SHP77 (cell line): ENCODE measurements around the gene ANKFN1.
"Not testable (repeated sequence)": the region's sequence is repeated elsewhere in the genome, so short reads cannot be mapped to it uniquely, and the experiment has no call there.

Experiments
- DNase-seq, 2 experiments: peaks; one replicate each; lab custom pipeline; 2025; lab: John Stamatoyannopoulos, UW

Gene ANKFN1

DNA sequence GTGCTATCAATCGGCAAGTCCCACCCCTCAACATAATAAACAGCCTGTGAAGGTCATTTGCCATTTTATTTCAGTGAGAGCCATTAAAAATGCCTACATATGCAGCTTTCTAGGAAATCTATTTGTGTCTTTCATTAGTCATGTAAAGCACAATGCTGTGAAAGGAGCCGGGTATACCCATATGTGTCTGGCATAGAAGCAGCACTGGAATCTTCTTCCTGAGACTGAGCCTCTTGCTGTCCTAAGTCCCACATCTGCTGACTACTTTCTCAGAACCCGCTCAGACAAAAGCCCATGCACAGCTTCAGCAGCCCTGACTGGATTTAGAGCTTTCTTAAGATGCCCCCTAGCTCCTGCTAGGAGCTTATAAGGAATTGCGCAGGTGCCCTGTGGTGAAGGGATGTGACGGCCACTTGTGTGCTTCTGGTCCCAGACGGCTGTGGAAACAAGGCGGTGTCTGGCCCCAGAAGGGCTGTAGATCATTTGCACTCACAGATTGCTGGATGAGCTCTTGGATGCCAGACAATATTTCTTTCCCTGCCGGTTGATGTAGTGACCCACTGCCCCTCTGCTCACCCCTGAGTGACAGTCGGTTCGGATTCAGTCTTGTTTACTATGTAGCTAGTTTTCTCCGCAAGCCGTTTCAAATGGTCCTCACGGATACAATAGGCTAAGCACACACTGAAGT is 172.2 kb downstream of the ANKFN1 start:
- DNase-seq = no peak

DNA sequence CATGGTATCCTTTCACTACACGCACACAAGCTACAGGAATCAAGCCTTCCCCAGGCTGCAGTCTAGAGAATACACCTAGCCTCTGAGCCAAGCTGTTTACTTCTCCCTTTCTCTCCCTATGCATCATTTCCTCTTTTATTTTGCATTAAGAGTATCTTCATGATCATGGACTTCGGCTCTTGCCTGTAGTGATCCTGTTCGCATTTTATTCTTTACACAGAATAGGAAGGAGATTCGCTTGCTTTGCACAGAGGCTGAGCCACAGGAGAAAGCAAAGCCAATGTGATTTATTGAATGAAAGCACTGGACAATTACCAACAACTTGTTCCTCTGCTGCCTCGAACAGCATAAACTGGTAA is 172.7 kb downstream of the ANKFN1 start:
- DNase-seq = no peak

DNA sequence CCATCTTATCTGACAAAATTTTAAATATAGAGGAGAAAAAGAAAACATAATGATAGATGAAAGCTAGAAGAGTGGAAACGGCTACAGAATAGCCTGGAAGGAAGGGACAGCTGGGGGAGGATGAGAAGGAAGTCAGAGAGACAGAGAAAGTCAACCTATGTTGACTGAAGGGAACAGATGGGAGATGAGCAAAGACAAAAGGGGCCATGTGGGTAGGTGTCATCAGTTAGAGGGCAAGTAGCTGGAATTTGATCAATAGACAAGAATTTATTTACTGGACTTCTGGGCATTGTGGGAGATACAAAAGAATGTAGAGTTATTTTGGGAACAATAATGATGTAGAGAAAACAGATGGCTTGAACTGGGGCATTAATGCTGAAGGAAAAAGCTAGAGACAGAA is 194.4 kb downstream of the ANKFN1 start:
- no peak for DNase-seq

DNA sequence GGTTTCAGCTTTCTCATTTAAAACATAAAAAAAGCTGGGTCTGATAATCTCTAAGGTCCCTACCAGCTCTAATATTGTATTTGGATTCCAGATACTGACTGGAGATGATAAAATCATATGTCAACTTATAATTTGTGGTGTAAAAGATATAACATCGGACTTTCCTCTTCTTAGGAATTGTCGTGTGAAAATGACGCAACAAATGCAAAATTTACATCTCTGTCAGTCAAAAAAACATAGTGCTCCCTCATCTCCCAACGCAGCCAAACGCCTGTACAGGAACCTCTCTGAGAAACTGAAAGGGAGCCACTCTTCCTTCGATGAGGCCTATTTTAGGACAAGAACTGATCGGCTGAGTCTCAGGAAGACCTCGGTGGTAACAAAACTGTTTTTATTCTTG is 197.3 kb downstream of the ANKFN1 start:
- no peak for DNase-seq

DNA sequence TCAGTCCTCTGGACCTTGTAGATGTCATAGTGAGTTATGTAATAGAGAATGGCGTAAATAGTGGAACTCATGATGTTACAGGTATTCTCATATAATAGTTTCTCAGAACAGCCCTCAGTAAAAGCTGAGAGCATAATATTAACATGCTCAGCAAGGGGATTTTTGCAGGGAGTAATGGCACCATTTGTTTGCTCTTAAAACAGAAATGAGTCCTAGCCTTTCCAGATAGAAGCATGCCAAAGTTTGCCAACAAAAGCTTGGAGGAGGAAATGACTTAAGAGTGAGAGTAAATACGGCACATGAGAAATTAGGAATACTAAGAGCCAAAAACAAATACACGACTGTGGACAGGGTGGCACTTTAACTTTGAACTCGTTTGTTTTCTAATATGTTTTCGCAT is 198.4 kb downstream of the ANKFN1 start:
- DNase-seq = no peak

DNA sequence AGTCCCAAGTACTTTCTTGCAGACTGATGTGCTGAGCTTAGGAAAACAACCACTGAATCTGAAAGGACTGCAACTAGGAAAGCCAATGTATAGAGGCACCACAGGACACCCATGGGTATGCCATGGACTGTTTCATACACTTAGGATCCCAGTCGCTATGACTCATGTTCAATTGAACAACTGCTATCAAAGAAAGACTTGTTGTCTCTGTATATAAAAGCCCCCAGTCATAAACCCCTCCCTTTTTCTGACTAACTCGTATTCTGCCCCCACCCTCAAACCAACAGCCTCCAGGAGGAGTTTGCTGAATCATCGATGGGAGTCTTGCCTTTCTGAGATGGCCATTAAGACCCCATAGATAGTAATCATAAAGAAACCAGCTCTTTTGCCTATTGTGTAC is 205.4 kb downstream of the ANKFN1 start:
- DNase-seq = no peak

DNA sequence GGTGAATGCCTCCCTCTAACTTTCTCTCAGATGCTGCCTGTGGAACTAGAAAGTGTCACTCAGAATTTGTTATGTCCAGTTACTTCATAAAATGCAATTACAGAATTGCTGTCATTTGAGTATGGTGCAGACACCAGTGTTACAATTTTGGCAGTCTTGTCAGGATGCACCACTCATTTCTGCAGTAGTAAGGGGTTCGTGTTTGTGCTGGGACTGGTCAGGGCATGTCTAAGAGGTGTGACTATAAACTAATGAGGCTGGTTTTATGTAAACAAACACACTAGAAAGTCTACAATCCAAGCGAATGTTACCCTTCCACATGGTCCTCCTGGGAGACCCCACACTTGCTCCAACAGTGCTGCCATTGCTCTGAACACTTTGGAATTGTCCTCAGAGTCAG is 206.2 kb downstream of the ANKFN1 start:
- no peak for DNase-seq

DNA sequence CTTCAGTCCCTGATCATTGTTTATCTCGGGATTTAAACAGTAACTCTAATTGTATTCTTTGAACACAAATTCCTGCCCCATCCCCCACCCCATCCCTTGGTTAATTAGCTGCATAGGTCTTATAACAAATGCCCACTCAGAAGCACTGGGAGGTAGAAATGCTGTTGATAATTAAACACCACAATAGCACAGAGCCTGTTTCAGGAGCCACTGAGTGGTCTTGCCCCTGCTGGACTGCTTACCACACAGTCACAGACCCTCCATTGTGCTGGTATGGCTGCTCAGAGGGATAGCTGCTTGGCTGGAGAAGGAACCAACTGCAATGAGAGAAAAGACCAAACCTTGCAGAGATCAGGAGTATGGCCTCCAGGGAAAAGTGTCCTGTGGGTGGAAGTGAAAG is 214.1 kb downstream of the ANKFN1 start:
- no peak for DNase-seq

DNA sequence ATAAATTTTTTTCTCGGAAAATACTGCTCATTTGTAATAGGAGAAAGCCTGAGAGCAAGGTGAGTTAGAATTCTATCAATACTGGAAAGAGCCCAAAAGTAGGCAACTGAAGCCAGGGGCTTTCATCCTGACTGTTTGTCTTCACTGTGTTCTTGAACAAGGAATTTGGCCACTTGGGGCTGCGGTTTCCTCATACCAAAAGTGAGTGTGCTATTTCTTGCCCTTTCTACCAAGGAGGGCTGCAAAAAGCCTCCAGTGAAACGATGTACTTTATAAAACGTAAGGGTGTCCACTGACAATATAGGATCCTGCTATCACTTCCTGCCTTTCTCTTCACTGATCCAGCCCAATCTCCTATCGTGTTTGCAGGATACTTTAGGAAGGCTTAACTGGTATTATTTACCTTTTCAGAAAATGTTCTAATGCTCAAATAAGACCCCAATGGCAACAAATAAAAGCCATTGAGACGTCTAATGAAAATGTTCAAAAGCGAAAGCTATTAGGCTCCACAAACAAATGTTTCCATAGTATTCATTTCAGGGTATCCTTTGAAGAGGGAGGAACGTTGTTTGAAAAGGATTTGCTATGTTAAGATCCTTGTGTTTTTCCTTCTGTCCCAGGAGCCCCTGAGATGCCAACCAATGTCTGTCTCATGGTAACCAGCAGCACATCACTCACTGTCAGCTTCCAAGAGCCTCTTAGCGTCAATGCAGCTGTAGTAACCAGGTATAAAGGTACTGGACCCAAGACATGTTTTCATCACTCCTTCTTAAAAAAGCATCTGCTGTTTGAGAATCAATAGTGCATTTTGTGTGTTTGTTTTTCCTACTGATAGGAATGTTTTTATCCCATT is 220.9 kb downstream of the ANKFN1 start:
- DNase-seq = no peak

DNA sequence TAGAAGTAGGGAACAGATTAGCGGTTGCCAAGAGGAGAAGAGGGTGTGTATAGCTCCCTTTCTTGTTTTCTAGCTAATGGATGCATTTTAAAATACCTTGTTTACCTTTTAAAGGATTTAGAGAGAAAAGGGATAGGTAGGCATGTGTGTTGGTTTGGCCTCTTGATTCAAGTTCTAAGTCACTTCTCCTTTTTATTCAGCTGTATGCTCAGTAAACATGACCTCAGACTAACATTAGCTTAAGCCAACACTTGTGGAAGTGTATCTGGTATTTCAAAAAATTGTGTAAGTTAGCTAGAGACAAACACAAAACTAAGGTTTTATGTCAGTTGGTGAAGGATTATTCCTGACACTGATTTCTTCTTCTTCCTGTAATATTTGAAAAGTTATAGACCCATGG is 236.1 kb downstream of the ANKFN1 start:
- DNase-seq = no peak

DNA sequence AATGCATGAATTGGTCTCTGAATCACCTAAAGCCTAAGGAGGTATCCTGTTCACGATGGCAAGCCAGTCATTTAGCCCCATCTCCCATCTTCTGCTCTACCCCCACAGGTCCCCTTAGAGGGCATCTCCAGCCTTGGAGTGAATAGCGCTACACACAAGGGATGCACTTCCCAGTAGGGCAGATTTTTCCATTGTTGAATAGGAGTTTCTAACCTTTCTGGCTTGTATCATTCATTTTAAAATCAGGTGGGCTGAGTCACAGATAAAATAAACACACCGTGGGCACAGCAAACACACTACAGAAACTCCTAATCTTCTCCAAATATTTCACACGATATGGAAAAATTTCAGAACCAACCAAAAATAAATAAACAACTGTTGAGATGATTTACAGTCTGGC is 239.0 kb downstream of the ANKFN1 start:
- no peak for DNase-seq

DNA sequence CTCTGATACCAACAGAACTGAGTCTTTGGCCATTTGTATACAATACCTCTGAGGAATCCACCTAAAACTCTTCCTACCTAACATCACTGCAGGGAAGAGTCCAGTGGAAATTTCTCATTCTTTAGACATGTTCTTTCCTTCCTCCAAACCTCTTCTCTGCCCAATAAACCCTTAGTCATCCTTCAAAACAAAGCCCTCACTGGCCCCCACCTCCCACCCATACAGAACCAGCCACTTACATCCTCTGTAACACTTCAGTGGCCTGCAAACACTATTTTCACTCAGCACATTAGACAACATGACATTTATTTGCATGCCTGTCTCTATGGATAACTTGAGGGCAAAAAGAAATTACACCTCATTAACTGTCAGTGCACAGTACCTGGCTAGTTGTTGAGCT is 239.9 kb downstream of the ANKFN1 start:
- DNase-seq = no peak

DNA sequence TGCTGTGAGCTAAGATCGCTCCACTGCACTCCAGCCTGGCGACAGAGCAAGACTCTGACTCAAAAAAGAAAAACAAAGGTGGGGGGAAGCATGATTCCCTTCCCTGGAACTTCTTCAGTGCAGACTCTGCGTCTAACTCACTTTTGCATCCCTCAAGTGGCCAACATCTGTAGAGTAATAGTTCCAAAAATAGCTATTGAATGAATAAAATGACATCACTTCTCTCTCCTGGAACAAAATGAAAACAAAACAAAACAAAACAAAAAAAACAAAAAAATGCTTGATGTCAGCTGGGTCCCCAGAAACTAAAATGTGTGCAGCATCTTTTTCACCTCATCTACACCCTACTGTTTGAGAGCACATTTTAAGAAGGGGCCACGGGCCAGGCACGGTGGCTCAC is 242.5 kb downstream of the ANKFN1 start:
- DNase-seq = no peak

DNA sequence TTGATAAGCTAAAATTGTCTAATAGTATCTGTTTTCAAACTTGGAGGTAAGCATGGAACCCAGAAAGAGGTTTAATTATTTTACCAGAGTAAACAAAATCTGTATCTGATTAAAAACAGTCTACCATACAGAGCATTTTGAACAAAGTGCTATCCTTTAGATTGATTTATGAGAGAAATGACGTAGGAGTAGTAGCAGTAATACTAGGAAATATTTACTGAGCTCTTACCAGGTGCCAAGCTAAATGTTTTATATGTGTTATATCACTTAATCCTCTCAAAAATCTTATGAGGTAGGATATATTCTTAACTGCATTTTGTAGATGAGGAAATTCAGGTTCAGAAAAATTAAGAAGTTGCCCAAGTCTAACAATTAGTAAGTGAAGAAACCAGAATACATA is 253.8 kb downstream of the ANKFN1 start:
- no peak for DNase-seq

DNA sequence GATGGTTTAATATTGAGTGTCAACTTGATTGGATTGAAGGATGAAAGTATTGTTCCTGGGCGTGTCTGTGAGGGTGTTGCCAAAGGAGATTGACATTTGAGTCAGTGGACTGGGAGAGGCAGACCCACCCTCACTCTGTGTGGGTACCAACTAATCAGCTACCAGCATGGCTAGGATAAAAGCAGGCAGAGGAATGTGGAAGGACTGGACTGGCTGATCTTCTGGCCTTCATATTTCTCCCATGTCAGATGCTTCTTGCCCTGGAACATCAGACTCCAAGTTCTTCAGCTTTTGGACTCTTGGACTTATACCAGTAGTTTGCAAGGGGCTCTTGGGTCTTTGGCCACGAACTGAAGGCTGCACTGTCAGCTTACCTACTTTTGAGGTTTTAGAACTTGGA is 259.1 kb downstream of the ANKFN1 start:
- not testable (repeated sequence) for DNase-seq

DNA sequence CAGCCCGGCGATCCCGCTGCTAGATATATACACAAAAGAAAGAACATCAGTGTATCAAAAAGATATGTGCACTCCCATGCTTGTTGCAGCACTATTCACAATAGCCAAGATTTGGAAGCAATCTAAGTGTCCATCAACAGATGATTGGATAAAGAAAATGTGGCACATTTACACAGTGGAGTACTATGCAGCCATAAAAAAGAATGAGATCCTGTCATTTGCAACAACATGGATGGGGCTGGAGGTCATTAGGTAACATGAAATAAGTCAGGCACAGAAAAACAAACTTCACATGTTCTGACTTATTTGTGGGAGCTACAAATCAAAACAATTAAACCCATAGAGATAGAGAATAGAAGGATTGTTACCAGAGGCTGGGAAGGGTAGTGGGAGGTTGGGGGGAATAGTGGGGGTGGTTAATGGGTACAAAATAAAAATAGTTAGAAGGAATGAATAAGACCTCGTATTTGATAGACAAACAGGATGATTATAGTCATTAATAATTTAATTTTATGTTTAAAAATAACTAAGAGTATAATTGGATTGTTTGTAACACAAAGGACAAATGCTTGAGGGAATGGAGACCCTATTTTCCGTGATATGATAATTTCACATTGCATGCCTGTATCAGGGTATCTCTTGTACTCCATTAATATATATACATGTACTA is 263.5 kb downstream of the ANKFN1 start:
- DNase-seq = no peak

DNA sequence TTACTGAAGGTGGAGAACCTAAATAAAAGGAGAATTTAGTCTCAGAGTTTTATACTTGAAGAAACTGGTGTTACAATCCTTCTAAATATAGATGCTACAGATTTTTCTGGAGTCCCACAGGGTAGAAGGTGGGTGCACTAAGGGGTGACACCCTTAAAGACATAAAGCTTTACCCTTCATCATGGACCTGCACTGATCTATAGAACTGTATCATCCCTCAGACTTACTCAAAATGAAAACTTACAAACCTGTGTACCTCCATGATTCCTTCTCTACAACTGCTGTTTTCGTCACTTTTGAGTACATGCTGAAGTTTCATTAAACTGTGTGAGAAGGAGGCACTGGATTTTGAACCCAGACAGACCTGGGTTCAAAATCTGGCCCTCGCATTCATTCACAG is 270.7 kb downstream of the ANKFN1 start:
- no peak for DNase-seq

DNA sequence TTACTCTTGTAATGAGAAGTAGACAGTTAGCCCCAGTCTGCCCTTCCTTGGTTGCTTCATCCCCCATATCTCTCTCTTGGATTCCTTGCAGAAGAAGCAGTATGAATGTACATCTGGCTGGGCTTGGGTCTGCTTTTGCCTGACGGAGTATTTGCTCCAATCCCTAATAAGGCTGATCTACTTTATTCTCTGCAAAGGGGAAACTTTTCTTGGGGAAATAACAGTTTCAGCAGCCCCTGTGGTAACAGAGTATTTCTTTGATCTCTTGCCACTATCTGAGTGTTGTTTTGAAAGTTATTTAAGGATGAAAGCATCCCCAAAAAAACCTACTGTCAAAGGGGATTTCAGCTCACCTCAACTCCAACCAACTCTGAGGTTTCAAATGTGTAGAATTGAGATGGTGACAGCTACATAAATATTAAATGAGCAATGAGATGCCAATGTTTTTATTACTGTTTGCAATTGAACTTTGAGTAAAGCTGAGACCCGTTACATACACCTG is 271.3 kb downstream of the ANKFN1 start:
- DNase-seq = no peak

DNA sequence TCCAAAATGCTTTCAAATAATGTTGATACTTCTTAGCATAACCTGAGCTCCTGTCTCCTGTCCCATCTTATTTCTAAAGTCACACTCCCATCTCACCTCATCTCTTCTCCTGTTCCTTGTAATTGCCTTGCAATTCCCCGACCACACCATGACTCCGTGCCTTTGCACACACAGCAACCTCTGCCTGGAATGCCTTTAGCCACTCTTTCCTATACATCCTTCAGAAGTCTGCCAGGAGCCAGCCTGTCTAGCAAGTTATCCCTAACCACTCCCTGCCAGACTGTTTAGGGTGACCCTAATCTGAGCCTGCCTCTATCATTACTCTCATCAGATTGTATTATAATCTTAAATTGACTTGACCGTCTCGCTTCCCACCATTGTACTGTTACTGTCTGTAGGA is 272.2 kb downstream of the ANKFN1 start:
- no peak for DNase-seq

DNA sequence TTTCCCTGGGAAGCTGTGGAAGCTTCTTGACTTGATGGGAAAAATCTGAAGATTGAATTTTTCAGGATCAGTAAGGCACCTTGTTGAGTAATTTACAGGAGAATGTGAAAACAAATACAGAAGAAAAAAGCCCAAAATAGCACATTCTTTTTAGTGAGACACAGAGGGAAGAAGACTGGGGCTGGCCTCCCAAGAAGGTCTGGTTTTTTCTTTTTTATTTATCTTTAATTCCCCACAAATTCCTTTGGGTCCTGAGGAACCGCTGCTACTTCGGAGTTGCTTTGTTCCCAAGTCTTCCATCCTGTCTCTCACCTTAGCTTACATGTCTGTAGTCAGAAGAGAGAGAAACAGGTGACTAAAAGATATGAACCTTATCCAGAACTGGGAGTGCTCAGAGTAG is 273.6 kb downstream of the ANKFN1 start:
- DNase-seq = no peak

DNA sequence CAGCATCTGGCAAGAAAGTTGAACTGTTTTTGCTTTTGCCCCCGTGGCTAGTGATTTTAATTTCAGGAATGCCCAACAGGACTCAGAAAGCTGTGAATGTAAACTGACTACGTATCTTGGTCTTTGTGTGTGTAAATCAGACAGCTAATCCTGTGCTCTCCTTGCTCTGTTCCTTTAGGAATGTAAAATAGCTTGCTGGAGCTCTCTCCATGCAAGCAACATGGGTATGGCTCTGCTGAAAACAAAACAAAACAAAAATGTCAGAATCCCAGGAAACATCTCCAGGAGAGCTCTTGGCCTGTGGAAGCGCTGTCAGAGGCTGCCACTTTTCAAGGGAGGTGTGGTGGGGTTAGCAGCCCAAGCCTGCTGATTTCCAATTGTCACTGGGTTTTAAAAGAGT is 278.5 kb downstream of the ANKFN1 start:
- DNase-seq = no peak

DNA sequence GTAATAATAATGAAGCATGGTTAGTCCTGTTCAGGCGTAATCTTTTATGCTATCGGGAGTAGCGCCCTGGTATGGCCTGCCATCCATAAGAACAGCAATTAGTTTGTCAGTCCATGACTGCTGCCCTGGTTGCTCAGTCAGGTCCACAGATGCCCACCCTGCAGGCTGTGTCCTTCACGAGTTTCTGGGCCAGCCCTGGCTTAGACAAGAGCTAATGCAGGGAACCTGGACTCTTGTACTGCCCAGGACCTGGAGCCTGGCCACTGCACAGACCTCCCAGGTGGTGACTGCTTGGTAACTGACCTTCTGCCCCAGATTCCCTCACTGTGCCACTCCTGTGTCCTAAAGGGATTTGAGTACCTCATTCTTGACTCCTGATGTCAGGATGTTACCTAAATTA is 279.2 kb downstream of the ANKFN1 start:
- DNase-seq = no peak

DNA sequence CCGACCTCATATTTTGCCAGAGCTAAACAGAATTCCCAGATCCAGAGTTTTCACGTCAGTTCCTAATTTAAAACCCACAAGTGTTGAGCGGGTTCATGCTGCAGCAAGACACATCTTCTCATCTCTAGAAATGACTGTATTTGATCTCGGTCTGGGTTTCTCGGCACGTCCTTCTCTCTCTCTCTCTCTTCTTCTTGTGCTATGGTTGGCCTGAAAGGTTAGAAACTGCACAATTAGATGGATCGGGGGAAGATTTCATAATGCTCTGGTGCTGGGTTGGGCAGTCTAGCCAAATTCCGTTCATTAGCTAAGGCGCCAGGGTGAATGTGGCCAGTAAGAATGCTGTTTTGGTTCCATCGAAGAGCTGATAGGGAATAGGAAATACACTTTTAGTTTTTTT is 281.3 kb downstream of the ANKFN1 start:
- DNase-seq = no peak
